Measurements from ENCODE around the gene COL18A1.

- TF ChIP-seq CTCF (IDR thresholded peaks at IDR 0.05 in 4 of 5, conservative IDR thresholded peaks at IDR 0.05 in 1 of 5) (no peak), POLR2A (IDR thresholded peaks at IDR 0.05) (no peak)
These were observed 19.2 kb downstream of the COL18A1 start for GRCh38 chr21:45423968-45424853.
